Hematopoietic multipotent progenitor cell treated with erythropoietin and hydrocortisone succinate and interleukin-3 and kit ligand, for 4 days (in vitro differentiated cells): ENCODE measurements around the gene TANC1.

Experiments used
- DNase-seq: peaks from one replicate; pipeline ENCODE4 v3.0.0-alpha.2; 2015

The TANC1 gene

GRCh38 chr2:159204381-159205144 is 236.1 kb downstream of the TANC1 start:
- no peak for DNase-seq

GRCh38 chr2:159206736-159207380 is 238.4 kb downstream of the TANC1 start:
- DNase-seq: no peak

- no peak for DNase-seq
Measured at GRCh38 chr2:159208438-159208837, 240.0 kb downstream of the TANC1 start.

DNA sequence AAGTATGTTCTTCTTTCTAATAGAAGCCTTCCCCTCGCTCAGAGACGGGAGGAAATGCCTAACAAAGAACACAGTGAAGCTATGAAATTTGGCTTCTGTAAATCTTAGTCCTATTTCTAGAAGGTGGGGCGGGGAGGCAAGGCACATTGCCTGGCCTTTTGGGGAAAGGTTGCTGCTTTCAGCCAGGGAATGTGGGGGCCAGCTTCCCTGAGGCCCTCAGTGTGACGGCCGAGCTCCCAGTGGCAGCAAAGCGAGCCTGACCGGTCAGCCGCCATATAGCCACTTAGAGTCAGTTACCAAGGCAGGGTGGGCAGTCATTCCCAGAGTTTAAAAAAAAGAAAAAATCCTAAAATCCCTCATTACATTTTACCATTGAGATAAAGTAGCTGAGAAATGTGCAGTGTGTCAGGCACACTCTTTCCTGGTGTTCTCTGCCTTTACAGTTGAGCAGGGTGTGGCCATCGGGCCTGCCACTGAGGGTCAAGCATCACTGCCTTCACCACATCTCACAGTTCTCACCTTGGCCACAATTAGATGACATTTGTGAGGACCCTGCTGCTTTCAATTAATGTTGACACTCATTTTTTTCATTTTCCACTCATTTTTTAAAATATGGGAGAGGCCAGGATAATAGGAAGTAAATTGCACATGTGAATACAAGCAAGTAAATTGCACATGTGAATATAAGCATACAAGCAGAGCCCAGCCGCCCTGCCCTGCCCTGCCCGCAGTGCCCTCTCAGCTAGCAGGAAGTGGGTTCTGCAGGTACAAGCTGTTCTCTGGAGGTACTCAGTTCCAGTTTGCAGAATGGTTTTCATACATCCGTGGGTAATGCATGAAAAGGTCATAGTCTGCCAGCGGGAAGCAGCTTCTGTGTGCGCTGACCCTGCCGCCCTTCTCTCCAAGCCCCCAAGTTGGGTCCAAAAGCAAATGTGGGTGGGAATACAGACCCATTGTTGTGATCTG is 241.2 kb downstream of the TANC1 start:
- peak; percentile 13 for DNase-seq

- DNase-seq: no peak
Measured at GRCh38 chr2:159211447-159212396, 243.3 kb downstream of the TANC1 start.

DNA sequence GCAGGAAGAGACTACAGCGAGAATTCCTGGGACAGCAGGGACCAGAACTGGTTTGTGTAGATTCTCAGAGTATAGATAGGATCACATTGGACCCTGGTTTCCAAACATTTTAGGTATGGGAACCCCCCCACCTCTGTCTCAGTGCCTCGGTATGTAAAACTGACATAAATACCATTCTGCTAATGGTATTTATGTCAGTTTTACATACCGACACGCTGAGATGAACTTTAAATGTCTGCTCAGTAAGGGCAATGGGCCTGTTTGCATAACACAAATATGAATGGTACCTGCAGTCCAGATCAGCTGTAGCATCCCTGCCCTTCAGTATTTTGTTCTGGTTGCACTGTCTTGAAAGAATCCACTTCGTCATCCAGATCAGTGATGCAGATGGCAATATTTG is 244.9 kb downstream of the TANC1 start:
- DNase-seq: no peak

DNA sequence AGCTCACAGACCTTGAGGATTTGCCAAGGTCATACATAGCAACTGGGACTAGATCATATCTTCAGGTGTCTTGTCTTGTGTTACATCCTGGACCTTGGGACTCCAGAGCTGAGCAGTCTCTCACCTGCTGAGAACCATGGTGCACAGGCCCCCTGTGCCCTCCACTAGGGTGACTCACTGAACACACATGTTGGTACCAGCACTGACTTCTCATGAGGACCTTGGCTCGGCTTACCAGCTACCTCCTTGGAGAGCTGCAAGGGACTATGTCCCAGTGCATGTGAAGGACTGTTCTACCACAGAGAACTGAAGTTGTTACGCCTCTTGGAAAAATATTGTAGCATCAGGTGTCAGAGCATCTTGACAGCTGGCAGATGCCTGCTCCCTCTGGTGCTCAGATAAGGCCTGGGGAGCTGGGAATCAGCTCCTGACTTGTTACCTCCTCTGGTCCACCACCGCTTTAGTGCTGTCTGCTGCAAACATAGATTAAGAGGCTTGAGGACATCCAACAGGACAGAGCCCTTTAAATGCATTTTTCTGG is 246.0 kb downstream of the TANC1 start:
- DNase-seq: no peak

DNA sequence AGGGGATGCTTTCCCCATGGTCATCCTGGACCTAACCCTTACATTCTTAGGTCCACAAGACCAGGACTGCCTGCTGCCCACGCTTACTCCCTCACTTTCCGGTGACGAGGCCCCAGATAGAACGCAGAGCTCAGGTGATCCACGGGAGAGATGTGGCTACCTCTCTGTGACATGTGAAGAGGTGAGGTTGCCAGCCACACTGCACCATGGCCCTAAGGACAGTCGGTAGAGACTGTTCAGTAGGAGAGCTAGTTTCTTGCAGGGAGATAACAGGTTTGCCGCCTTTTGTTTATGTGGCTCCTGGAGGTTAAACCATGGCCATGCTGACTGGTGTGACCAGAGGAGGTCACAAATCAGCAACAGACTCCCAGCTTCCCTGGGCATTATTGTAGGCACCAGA is 246.7 kb downstream of the TANC1 start:
- no peak for DNase-seq

DNA sequence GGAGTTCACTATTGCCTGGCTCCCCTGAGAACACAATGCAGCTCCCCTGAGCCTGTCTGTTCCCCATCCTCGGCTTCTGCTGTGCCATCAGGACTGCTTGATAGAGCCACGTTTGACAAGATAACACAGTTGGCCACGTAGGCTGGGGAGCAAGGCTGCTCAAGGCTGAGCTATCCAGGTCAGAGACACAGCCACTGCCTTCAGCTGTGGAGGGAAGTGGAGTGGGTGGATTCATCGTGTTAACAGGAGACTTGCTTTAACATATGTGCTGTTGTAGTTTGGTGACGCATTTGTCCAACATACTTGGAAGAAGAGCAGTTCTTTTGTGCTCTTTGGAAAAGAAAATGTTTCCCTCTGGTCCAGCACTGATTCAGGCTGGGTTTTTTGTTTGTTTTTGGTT is 249.2 kb downstream of the TANC1 start:
- DNase-seq: no peak

- DNase-seq: no peak
Measured at GRCh38 chr2:159218389-159218788, 249.9 kb downstream of the TANC1 start.

DNA sequence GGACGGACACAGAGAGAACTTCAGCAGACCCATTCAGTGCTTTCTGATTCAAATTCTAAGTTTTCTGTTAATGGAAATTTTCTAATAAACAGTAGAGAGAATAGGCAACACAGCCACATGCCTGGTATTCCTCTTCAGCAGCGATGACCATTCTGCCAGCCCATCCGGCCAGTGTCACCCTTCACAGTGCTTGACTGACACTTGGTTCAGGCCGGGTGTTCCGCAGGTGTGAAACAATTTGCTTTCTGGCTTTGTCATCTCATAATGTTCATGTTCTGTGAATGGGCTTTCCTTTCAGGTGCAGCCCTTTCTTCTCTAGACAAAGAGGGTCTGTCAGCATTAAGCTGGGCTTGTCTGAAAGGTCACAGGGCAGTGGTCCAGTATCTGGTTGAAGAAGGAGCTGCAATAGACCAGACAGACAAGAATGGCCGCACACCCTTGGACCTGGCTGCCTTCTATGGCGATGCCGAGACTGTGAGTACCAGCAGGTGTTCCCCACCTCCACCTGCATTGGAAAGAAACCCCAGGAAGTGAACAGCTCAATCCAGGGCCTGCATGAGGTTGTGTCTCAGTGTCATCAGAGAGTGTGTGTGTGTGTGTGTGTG is 251.1 kb downstream of the TANC1 start:
- DNase-seq: no peak

- no peak for DNase-seq
Measured at GRCh38 chr2:159224061-159224813, 255.8 kb downstream of the TANC1 start.

DNA sequence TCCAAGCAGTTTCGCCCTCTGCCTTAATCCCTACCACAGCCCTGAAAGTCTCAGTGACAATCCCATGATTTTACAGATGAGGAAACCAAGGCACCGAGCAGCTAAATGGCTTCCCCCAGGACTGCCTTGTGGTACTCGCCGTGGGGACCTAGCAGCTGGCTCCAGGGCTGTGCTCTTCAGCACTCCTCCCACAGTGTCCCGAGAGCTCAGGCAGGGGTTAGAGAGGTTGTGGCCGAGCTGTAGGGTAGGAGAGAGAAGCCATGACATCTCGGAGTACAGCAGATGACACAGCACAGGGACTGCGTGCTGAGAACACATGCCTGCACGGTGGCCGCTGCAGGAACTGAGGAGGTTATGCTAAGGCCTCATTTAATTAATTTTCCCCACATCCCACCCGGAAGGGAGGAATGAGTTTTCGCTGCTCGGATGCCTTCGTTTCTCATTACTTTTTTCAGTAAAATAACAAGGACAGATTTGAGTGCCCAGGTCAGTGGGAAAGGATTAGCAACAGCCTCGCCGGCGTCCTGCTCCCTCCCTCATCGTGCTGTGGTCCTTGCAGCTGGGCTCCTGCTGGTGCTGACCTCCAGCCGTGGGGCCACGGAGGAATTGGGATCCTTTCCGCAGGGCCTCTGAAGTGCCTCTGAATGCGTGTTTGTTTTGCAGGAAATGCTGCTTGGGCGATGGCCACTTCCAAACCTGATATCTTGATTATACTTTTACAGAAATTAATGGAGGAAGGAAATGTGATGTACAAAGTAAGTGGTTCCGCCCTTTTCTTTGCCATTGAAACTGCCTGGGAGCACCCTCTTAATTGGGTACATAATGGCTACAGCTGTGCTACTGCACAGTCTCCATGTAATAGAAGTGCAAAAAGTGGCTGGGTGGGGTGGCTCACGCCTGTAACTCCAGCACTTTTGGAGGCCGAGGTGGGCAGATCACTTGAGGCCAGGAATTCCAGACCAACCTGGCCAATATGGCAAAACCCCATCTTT is 256.9 kb downstream of the TANC1 start:
- no peak for DNase-seq

- peak; percentile 61 for DNase-seq
Measured at GRCh38 chr2:159226059-159226461, 257.6 kb downstream of the TANC1 start.

DNA sequence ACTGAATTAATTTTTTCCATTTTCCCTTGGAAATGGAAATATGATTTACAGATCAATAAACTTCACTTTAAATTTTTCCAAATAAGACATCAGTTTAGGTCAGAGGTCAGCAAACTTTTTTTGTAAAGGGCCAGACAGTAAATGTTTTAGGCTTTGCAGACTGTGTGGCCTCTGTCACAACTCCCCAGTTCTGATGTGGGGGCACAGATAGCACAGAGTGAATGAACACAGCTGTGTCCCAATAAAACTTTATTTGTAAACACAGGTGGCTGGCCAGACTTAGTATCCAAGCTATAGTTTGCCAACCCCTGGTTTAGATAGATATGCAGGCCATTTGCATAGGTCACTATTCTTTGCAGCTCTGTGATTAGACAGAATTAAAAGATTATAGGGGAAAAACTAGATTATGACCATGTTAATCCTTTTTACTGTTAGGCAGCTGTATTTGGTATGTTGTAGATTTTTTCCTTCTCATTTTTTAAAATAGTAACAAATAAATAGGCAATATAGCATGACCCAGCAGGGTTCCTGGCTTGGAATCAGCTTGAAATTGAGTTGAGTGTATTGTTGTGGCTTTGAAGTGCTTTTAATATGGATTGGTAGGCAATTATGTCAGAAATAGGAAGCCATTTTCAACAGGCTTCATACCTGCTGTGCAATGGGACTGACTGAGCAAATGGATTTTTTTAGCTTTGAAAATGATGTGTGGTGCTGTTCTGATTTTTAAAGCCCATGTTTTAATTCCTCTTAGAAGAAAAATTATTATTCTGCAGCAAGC is 258.4 kb downstream of the TANC1 start:
- no peak for DNase-seq

DNA sequence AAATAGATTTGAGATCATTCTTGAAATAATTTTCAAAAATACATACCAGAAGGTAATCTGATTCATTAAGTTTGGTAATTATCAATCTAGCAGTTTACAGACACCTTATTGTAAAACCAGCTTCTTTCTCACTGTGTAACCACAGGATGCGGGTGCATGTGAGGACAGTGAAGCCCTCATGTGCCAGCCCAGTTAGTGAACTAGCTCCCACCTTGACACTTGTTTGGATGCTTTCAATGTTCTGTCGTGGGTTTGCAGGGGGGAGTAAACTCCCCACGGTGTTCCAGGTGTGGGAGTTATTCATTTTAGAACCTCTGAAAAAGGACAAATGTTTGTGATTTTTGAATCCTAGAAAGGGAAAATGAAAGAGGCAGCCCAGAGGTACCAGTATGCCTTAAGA is 259.0 kb downstream of the TANC1 start:
- no peak for DNase-seq

DNA sequence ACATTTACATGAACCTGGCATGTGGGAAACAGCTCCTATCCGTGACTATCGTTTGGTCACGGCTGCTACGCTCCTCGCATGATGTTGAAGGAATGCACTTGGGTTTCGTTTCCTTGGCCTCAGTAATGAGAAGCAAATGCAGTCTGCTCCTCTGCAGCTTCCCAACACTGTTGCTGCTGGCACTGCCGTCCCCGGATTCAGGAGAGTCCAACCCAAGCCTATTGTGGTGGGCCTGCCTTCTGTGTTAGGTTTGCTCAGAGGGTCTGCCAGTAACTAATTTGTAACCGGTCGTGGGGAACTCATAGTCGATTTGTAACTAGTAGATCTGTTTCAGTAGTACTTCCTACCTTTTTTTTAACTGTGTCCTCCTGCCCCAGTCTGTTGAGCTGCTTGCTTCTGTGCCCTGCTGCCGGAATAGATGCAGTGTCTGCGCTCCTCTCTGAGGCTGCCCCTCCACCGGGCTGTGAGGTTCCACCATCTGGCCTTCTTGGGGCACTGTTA is 259.7 kb downstream of the TANC1 start:
- no peak for DNase-seq

DNA sequence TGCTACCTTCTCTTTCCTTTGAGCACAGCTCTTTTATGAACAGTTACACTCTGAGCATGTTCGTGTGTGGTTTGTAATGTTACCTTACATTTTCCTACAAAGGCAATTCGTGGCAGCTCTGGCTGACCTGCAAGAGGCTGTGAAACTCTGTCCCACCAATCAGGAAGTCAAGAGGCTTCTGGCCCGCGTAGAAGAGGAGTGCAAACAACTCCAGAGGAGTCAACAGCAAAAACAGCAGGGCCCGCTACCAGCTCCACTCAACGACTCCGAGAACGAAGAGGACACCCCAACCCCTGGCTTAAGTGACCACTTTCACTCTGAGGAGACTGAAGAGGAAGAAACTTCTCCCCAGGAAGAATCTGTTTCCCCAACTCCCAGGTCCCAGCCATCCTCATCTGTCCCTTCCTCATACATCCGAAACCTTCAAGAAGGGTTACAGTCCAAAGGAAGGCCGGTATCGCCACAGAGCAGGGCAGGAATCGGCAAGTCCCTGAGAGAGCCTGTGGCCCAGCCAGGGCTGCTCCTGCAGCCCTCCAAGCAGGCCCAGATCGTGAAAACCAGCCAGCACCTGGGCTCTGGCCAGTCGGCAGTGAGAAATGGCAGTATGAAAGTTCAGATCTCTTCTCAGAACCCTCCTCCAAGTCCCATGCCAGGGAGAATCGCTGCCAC is 261.2 kb downstream of the TANC1 start:
- no peak for DNase-seq
